Esophagus squamous epithelium (tissue), 4 donors: ENCODE results near the gene GDI1.

Experiments used
- CTCF ChIP-seq, 6 experiments: fragments of 450-650 bp in 4 of 6; fragments of 200-600 bp in 2 of 6; sonication (generic) in 2 of 6; IDR thresholded peaks; one replicate each; pipeline ENCODE4 v1.5.1; 2016 to 2019; ENCODE audit warnings: antibody characterized with exemption in 6 of 6, mild to moderate bottlenecking in 4 of 6, moderate library complexity in 4 of 6
- POLR2A ChIP-seq, 4 donors: fragments of 450-650 bp; IDR thresholded peaks; one replicate each; pipeline ENCODE4 v1.6.1; 2017; ENCODE audit warnings: antibody characterized with exemption in 4 of 4, mild to moderate bottlenecking in 4 of 4, moderate library complexity in 3 of 4

- no peak for TF ChIP-seq CTCF (IDR thresholded peaks at IDR 0.05)
- TF ChIP-seq POLR2A (IDR thresholded peaks at IDR 0.05): no peak
Measured at GRCh38 chrX:154462396-154462795, 25.4 kb downstream of the GDI1 start.
